ENCODE measurements around the gene POLA2.

The POLA2 gene

GRCh38 chr11:65341856-65342255, 80.1 kb downstream of the POLA2 start:
- DNase-seq, result no peak

Measured in NCI-H1436 (cell line).